BLaER1 treated with 17β-estradiol and CSF1 and Interleukin-3, amounts not matched to agents 10 nM and 100 nM (cell line): ENCODE measurements around the gene LYPD3.

ENCODE experiments used
- H3K27ac ChIP-seq, 11 experiments: shearing (Covaris generic); formaldehyde crosslinking; 2 replicates each; pipeline ENCODE4 v1.8.1; 2022
- H3K27me3 ChIP-seq, 11 experiments: shearing (Covaris generic); formaldehyde crosslinking; 2 replicates each; pipeline ENCODE4 v1.8.1; 2022
- H3K36me3 ChIP-seq, 11 experiments: shearing (Covaris generic); formaldehyde crosslinking; 2 replicates each; pipeline ENCODE4 v1.8.1; 2022
- H3K4me1 ChIP-seq, 10 experiments: shearing (Covaris generic); formaldehyde crosslinking; 2 replicates each; pipeline ENCODE4 v1.8.1; 2022
- H3K4me2 ChIP-seq, 11 experiments: shearing (Covaris generic); formaldehyde crosslinking; 2 replicates each; pipeline ENCODE4 v1.8.1; 2022
- H3K4me3 ChIP-seq, 10 experiments: shearing (Covaris generic); formaldehyde crosslinking; 2 replicates each; pipeline ENCODE4 v1.8.1; 2022
- H3K9ac ChIP-seq, 11 experiments: shearing (Covaris generic); formaldehyde crosslinking; 2 replicates each; pipeline ENCODE4 v1.8.1; 2022
- H3K9me3 ChIP-seq, 11 experiments: shearing (Covaris generic); formaldehyde crosslinking; replicated peaks in 1 of 11; 2 replicates each; pipeline ENCODE4 v1.8.1; 2022
- H4K20me1 ChIP-seq, 11 experiments: shearing (Covaris generic); formaldehyde crosslinking; 2 replicates each; pipeline ENCODE4 v1.8.1; 2022
- Cebpa-rat ChIP-seq, 11 experiments: shearing (Covaris generic); IDR thresholded peaks; 2 replicates each; pipeline ENCODE4 v1.8.1; 2022

Gene LYPD3

GRCh38 chr19:43414554-43414953 is 50.9 kb downstream of the LYPD3 start, which contains the start of gene TEX101:
Gene TEX101, plus strand, starts transcription at chr19:43414890. Its CDS starts 1,030 bp downstream, at chr19:43415920.
- Histone ChIP-seq H3K9ac (no peak within 1 kb of the TSS), H3K36me3 (no peaks in the 10 kb centered on the region), H3K4me3 (no peak within 1 kb of the TSS), H3K4me1 (peaks cover 9 to 20% (median 16%) of the 10 kb centered on the region in 10 experiments; a peak in 15 of 20 replicates), H4K20me1 (no peaks in the 10 kb centered on the region), H3K9me3 (peaks cover 21 to 39% (median 34%) of the 10 kb centered on the region in 11 experiments), H3K27ac (no peak within 1 kb of the TSS), H3K27me3 (no peaks in the 10 kb centered on the region), H3K4me2 (no peak within 1 kb of the TSS)
- no peak for TF ChIP-seq Cebpa-rat (IDR thresholded peaks at IDR 0.05)

GRCh38 chr19:43412441-43412840 is 53.0 kb downstream of the LYPD3 start:
- H3K9ac ChIP-seq, result no peak overlapping the region
- no peak overlapping the region for H3K27ac ChIP-seq
- H3K4me1 ChIP-seq, result peaks cover 7 to 11% (median 9%) of the 10 kb centered on the region in 10 experiments; a peak in 11 of 20 replicates
- no peak overlapping the region for H3K4me3 ChIP-seq
- no peak overlapping the region for H3K4me2 ChIP-seq
- TF ChIP-seq Cebpa-rat (IDR thresholded peaks at IDR 0.05), result no peak
- no peaks in the 10 kb centered on the region for H3K36me3 ChIP-seq
- H3K9me3 ChIP-seq, result peaks cover 21 to 44% (median 34%) of the 10 kb centered on the region in 11 experiments
- no peaks in the 10 kb centered on the region for H3K27me3 ChIP-seq
- no peaks in the 10 kb centered on the region for H4K20me1 ChIP-seq
